Measurements from ENCODE around the gene PPARD. TPM values are rescaled to one million over a fixed set of nuclear protein-coding genes. Genes with fewer than 3 reads are reported as not detected.

Gene PPARD
- total RNA-seq, 4 donors from 2014 or later = 17.3 to 40.3 (median 35.9) TPM

DNA sequence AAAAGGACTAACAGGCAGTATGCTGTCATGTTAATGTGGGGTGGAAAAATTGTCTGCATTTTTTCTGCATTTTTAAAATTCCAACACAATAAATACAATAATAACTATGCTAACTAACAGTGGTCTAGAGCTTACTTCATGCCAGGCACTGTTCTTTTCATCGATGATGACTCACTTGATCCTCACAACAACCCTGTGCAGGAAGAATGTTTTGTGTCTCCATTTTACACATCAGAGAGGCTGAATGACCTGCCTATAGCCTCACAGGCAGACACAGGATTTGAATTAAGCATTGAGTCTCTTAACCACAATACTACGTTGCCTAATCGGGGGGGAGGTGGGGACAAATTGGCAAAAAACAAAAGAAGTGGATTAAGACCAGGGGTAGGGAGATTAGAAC lies 82.9 kb downstream of the PPARD start:
- intact Hi-C loops (cut with DNase I) = no loop called here
- no peak for TF ChIP-seq CTCF (IDR thresholded peaks at IDR 0.05)
- TF ChIP-seq POLR2A (IDR thresholded peaks at IDR 0.05) = no peak
- 89 to 93% methylated on average over 3 of the region's 3 CpGs for WGBS, 2 donors
- Histone ChIP-seq H3K4me3 (replicated peaks in 1 of 3) (no peak overlapping the region), H3K9me3 (no peaks in the 10 kb centered on the region), H3K4me1 (no peaks in the 10 kb centered on the region), H3K27me3 (no peaks in the 10 kb centered on the region), H3K36me3 (peaks cover 41 to 48% of the 10 kb centered on the region in 2 donors), H3K27ac (no peak overlapping the region)
- DNase-seq = no peak

- Histone ChIP-seq H3K27ac (no peak overlapping the region), H3K9me3 (no peaks in the 10 kb centered on the region), H3K36me3 (peaks cover 41 to 48% of the 10 kb centered on the region in 2 donors), H3K4me3 (replicated peaks in 1 of 3) (no peak overlapping the region), H3K27me3 (no peaks in the 10 kb centered on the region), H3K4me1 (no peaks in the 10 kb centered on the region)
- intact Hi-C loops (cut with DNase I) = no loop called here
- WGBS, 2 donors = 74 to 76% methylated on average over 8 of the region's 8 CpGs
- no peak for DNase-seq
- TF ChIP-seq CTCF (IDR thresholded peaks at IDR 0.05) (no peak), POLR2A (IDR thresholded peaks at IDR 0.05) (no peak)
Measured at GRCh38 chr6:35426074-35426473, 83.7 kb downstream of the PPARD start.

GRCh38 chr6:35427435-35427834 lies 85.1 kb downstream of the PPARD start:
- 89 to 100% methylated on average over 5 of the region's 5 CpGs for WGBS, 2 donors
- H3K27me3 ChIP-seq = no peaks in the 10 kb centered on the region
- H3K4me1 ChIP-seq = no peaks in the 10 kb centered on the region
- H3K4me3 ChIP-seq (replicated peaks in 1 of 3) = no peak overlapping the region
- DNase-seq = no peak
- TF ChIP-seq CTCF (IDR thresholded peaks at IDR 0.05) (no peak), POLR2A (IDR thresholded peaks at IDR 0.05) (no peak)
- H3K27ac ChIP-seq = no peak overlapping the region
- H3K9me3 ChIP-seq = no peaks in the 10 kb centered on the region
- intact Hi-C loops (cut with DNase I) = no loop called here
- H3K36me3 ChIP-seq = peaks cover 33 to 40% of the 10 kb centered on the region in 2 donors

DNA sequence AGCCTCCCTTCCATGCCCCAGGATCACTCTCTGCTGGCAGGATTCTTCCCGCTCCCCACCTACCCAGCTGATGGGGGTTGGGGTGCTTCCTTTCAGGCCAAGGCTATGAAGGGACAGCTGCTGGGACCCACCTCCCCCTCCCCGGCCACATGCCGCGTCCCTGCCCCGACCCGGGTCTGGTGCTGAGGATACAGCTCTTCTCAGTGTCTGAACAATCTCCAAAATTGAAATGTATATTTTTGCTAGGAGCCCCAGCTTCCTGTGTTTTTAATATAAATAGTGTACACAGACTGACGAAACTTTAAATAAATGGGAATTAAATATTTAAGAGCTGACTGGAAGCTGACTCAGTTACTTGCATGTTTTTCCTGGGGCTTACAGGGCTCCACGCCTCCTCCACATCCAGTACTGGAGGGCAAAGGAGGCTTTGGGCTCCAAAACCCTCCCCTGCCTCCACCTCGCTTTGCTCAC lies 85.5 kb downstream of the PPARD start:
- no peak for TF ChIP-seq CTCF (IDR thresholded peaks at IDR 0.05)
- no peak for TF ChIP-seq POLR2A (IDR thresholded peaks at IDR 0.05)
- peaks cover 31 to 36% of the 10 kb centered on the region in 2 donors for H3K36me3 ChIP-seq
- no peak for DNase-seq
- whole genome bisulfite sequencing, 2 donors = 85 to 90% methylated on average over 8 of the region's 9 CpGs
- H3K9me3 ChIP-seq = no peaks in the 10 kb centered on the region
- no peak overlapping the region for H3K4me3 ChIP-seq (replicated peaks in 1 of 3)
- H3K4me1 ChIP-seq = no peaks in the 10 kb centered on the region
- intact Hi-C loops (cut with DNase I) = no loop called here
- H3K27ac ChIP-seq = no peak overlapping the region
- no peaks in the 10 kb centered on the region for H3K27me3 ChIP-seq

DNA sequence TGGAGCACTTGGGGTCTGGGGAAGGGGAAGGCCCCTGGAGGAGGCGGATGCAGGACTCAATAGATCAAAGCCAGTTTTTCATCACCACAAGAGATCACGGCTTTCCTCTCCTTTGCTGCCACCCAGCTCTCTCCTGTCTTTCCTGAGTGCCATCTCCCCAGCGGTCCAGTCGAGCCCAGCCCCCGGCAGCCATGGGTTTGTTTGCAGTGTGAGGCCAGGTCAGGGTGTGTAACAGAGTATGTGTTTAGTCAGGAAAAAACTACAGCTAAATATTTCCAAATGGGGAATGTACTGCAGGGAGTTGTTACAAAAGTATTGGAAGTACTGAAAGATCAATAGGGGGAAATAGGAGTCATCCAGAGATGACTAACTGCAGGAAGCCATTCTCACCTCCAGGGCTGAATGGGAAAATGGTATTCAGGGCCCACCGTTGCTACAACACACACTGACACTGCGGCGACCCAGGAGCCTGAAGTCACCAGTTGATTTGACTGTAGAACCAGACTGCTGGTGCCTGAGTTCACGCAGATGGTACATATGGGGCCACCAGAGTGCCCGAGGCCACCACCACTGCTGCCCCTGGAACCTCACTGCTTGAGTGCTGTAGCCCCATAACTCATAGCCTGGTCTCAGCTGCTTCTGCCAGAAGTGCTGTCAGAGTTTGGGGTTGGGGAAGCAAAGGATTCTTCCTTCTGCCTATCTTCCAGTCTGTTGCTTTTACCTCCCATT lies 86.2 kb downstream of the PPARD start:
- H3K4me1 ChIP-seq = no peaks in the 10 kb centered on the region
- peaks cover 31 to 36% of the 10 kb centered on the region in 2 donors for H3K36me3 ChIP-seq
- 85 to 87% methylated on average over 10 of the region's 10 CpGs for WGBS, 2 donors
- H3K27me3 ChIP-seq = no peaks in the 10 kb centered on the region
- DNase-seq = no peak
- no peak for TF ChIP-seq CTCF (IDR thresholded peaks at IDR 0.05)
- TF ChIP-seq POLR2A (IDR thresholded peaks at IDR 0.05) = no peak
- H3K27ac ChIP-seq = no peak overlapping the region
- H3K4me3 ChIP-seq (replicated peaks in 1 of 3) = no peak overlapping the region
- intact Hi-C loops (cut with DNase I) = no loop called here
- H3K9me3 ChIP-seq = no peaks in the 10 kb centered on the region

All from thyroid gland (tissue), 4 donors.